ENCODE data around the gene SORBS1. TPM values are rescaled to one million over a fixed set of nuclear protein-coding genes. Genes with fewer than 3 reads are reported as not detected.

SORBS1 gene
- total and polyA plus RNA-seq, 2 of the 13 experiments (the other 11 are each of a cell fraction or from before 2014, with no cell fraction given), result 16.8 to 39.8 TPM

DNA sequence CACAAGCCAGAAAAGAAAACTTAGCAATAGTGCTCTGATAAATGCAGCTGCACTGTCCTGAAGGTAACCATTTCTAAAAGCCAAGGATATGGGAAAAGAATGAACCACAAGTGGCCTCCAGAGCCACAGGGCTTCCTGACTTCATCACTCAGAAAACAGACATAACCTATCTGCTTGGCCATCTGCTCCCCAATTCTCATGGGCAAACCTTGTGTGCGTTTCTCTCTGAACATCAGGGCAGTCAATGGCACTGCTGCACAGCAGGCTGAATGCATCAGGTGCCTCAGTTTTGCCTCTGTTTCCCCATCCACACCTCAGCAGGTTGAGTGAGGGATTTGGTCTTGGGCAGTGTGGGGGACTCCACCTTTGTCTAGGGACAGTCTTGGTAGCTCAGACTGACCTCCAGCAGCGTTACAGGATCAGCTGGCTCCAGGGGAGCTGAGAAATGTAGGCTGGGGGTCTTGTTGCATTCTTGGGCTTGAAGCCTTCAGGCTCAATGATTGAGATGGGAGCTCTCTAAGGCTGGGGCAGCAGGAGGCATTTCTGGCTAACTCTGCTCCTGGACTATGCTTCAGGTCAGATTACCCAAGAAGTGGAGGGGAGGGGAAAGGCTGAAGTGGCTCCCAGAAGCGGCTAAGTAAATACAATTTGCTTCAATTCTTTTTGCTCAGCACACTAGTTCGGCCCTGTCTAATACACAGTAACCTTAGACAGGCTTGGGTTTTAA is 246.8 kb downstream of the SORBS1 start (continued):
- TF ChIP-seq, protein P1, sequence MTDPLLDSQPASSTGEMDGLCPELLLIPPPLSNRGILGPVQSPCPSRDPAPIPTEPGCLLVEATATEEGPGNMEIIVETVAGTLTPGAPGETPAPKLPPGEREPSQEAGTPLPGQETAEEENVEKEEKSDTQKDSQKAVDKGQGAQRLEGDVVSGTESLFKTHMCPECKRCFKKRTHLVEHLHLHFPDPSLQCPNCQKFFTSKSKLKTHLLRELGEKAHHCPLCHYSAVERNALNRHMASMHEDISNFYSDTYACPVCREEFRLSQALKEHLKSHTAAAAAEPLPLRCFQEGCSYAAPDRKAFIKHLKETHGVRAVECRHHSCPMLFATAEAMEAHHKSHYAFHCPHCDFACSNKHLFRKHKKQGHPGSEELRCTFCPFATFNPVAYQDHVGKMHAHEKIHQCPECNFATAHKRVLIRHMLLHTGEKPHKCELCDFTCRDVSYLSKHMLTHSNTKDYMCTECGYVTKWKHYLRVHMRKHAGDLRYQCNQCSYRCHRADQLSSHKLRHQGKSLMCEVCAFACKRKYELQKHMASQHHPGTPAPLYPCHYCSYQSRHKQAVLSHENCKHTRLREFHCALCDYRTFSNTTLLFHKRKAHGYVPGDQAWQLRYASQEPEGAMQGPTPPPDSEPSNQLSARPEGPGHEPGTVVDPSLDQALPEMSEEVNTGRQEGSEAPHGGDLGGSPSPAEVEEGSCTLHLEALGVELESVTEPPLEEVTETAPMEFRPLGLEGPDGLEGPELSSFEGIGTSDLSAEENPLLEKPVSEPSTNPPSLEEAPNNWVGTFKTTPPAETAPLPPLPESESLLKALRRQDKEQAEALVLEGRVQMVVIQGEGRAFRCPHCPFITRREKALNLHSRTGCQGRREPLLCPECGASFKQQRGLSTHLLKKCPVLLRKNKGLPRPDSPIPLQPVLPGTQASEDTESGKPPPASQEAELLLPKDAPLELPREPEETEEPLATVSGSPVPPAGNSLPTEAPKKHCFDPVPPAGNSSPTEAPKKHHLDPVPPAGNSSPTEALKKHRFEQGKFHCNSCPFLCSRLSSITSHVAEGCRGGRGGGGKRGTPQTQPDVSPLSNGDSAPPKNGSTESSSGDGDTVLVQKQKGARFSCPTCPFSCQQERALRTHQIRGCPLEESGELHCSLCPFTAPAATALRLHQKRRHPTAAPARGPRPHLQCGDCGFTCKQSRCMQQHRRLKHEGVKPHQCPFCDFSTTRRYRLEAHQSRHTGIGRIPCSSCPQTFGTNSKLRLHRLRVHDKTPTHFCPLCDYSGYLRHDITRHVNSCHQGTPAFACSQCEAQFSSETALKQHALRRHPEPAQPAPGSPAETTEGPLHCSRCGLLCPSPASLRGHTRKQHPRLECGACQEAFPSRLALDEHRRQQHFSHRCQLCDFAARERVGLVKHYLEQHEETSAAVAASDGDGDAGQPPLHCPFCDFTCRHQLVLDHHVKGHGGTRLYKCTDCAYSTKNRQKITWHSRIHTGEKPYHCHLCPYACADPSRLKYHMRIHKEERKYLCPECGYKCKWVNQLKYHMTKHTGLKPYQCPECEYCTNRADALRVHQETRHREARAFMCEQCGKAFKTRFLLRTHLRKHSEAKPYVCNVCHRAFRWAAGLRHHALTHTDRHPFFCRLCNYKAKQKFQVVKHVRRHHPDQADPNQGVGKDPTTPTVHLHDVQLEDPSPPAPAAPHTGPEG (CRISPR knock-in tag; IDR thresholded peaks at IDR 0.05), result no peak
- TF ChIP-seq ZBTB8A (CRISPR knock-in tag; IDR thresholded peaks at IDR 0.05; ENCODE audit: borderline replicate concordance, low read depth) (no peak), IRF2 (CRISPR knock-in tag; IDR thresholded peaks at IDR 0.05) (no peak)

DNA sequence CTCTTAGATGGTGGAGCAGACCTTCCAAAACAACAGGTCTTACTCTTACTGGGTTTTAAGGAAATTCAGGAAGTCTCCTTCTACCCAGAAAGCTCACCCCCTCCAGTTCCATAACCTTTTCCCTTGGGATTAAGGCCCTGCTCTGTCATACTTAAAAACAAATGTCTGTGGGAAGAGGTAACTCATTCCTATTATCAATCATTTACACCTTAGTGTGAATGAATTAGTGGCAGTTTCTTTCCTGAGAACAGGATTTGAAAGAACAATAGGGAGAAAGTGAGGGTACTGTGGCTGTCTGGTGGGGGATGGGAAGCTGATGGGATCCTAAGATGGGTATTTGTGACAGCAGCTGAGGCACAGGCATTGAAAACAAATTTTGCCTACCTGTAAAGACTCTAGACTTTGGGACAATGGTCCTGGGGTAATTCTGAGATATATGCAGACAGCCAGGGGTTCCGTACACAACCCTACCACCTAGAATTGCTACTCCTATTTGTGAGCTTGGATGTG is 248.1 kb downstream of the SORBS1 start:
- DNase-seq (ENCODE audit: low spot score), result no peak
- POLR2A ChIA-PET, result no interaction called here
- Histone ChIP-seq H2AFZ (ENCODE audit: low read length) (no peak overlapping the region), H3K79me2 (ENCODE audit: insufficient read depth, low read length) (no peaks in the 10 kb centered on the region), H4K20me1 (ENCODE audit: insufficient read depth, low read length) (no peaks in the 10 kb centered on the region), H3K27ac (ENCODE audit: extremely low read length, insufficient read depth, low read length) (no peak overlapping the region), H3K27me3 (ENCODE audit: control insufficient read depth in 1 of 2, insufficient read depth in 2 of 2, low read length in 2 of 2) (no peaks in the 10 kb centered on the region), H3K9ac (ENCODE audit: insufficient read depth, low read depth, low read length) (no peak overlapping the region), H3K9me3 (ENCODE audit: low read length) (no peaks in the 10 kb centered on the region), H3K4me2 (ENCODE audit: low read depth, low read length) (no peak overlapping the region), H3K4me3 (replicated peaks in 1 of 3; ENCODE audit: insufficient read depth in 1 of 3, low read depth in 2 of 3, low read length in 3 of 3) (no peak overlapping the region), H3K36me3 (replicated peaks in 1 of 2; ENCODE audit: control insufficient read depth in 1 of 2, insufficient read depth in 2 of 2, low read length in 2 of 2) (peaks cover 10 to 29% of the 10 kb centered on the region in 2 experiments), H3K4me1 (ENCODE audit: insufficient read depth, low read length) (peaks cover 37% of the 10 kb centered on the region)
- intact Hi-C loops (cut with micrococcal nuclease; ENCODE audit: unreplicated experiment), result no loop called here
- no TSS peak for BruUV-seq (replicated peaks)
- CTCF ChIA-PET (ENCODE audit: low intra/inter-chr PET ratio, low total read pairs), result no interaction called here
- in situ Hi-C loops (cut with HindIII; ENCODE audit: extremely low pct_ligation_motif_present, low pct_unique_long_range_greater_than_20kb), result no loop called here
- FAIRE-seq, result no peak
- ATAC-seq, result no peak
- 100% methylated on average over 1 of the region's 1 CpG for WGBS (ENCODE audit: low lambda C conversion rate)
- TF ChIP-seq, protein P2, sequence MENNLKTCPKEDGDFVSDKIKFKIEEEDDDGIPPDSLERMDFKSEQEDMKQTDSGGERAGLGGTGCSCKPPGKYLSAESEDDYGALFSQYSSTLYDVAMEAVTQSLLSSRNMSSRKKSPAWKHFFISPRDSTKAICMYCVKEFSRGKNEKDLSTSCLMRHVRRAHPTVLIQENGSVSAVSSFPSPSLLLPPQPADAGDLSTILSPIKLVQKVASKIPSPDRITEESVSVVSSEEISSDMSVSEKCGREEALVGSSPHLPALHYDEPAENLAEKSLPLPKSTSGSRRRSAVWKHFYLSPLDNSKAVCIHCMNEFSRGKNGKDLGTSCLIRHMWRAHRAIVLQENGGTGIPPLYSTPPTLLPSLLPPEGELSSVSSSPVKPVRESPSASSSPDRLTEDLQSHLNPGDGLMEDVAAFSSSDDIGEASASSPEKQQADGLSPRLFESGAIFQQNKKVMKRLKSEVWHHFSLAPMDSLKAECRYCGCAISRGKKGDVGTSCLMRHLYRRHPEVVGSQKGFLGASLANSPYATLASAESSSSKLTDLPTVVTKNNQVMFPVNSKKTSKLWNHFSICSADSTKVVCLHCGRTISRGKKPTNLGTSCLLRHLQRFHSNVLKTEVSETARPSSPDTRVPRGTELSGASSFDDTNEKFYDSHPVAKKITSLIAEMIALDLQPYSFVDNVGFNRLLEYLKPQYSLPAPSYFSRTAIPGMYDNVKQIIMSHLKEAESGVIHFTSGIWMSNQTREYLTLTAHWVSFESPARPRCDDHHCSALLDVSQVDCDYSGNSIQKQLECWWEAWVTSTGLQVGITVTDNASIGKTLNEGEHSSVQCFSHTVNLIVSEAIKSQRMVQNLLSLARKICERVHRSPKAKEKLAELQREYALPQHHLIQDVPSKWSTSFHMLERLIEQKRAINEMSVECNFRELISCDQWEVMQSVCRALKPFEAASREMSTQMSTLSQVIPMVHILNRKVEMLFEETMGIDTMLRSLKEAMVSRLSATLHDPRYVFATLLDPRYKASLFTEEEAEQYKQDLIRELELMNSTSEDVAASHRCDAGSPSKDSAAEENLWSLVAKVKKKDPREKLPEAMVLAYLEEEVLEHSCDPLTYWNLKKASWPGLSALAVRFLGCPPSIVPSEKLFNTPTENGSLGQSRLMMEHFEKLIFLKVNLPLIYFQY (CRISPR knock-in tag; IDR thresholded peaks at IDR 0.05; ENCODE audit: borderline replicate concordance), result no peak
- TF ChIP-seq, protein P3, sequence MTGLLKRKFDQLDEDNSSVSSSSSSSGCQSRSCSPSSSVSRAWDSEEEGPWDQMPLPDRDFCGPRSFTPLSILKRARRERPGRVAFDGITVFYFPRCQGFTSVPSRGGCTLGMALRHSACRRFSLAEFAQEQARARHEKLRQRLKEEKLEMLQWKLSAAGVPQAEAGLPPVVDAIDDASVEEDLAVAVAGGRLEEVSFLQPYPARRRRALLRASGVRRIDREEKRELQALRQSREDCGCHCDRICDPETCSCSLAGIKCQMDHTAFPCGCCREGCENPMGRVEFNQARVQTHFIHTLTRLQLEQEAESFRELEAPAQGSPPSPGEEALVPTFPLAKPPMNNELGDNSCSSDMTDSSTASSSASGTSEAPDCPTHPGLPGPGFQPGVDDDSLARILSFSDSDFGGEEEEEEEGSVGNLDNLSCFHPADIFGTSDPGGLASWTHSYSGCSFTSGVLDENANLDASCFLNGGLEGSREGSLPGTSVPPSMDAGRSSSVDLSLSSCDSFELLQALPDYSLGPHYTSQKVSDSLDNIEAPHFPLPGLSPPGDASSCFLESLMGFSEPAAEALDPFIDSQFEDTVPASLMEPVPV (CRISPR knock-in tag; IDR thresholded peaks at IDR 0.05), result no peak
- no peak for TF ChIP-seq ZNF562 (CRISPR knock-in tag; IDR thresholded peaks at IDR 0.05; ENCODE audit: borderline replicate concordance)
